SK-N-SH treated with all-trans-retinoic acid at 6 μM for 48 hours (cell line): ENCODE results near the gene SAMD8.

Source experiments
- ATAC-seq: fragments of 200-7000 bp; cut with Tn5 transposase; 3 replicates; pipeline ENCODE4 v1.9.1; 2020; ENCODE audit warnings: mild to moderate bottlenecking, moderate library complexity
- ARNTL ChIP-seq: fragments of 450-650 bp; formaldehyde crosslinking; IDR thresholded peaks from 2 replicates; pipeline ENCODE4 v1.5.0; 2020; ENCODE audit warnings: low read depth, mild to moderate bottlenecking, moderate library complexity, borderline replicate concordance
- BACH2 ChIP-seq: fragments of 250-450 bp; sonication (Bioruptor Pico); IDR thresholded peaks from 2 replicates; pipeline ENCODE4 v1.9.0; 2021; ENCODE audit warnings: mild to moderate bottlenecking, borderline replicate concordance
- CSDC2 ChIP-seq: fragments of 250-450 bp; sonication (Bioruptor Pico); IDR thresholded peaks from 2 replicates; pipeline ENCODE4 v1.5.0; 2020; ENCODE audit warnings: mild to moderate bottlenecking, moderate library complexity
- ESRRG ChIP-seq: fragments of 250-450 bp; sonication (Bioruptor Pico); IDR thresholded peaks from 2 replicates; pipeline ENCODE4 v1.6.1; 2021; ENCODE audit warnings: mild to moderate bottlenecking
- GLIS3 ChIP-seq: fragments of 250-450 bp; sonication (Bioruptor Pico); IDR thresholded peaks from 2 replicates; pipeline ENCODE4 v1.5.0; 2020; ENCODE audit warnings: mild to moderate bottlenecking, moderate library complexity
- ISL1 ChIP-seq: fragments of 250-450 bp; sonication (Bioruptor Pico); IDR thresholded peaks from 2 replicates; pipeline ENCODE4 v2.1.2; 2022; ENCODE audit warnings: mild to moderate bottlenecking, moderate library complexity
- PPARA ChIP-seq: fragments of 250-450 bp; sonication (Bioruptor Pico); IDR thresholded peaks from 2 replicates; pipeline ENCODE4 v1.5.0; 2020; ENCODE audit warnings: mild to moderate bottlenecking, borderline replicate concordance
- RARB ChIP-seq: fragments of 250-450 bp; sonication (Bioruptor Pico); IDR thresholded peaks from 2 replicates; pipeline ENCODE4 v1.8.0; 2021; ENCODE audit warnings: mild to moderate bottlenecking, moderate library complexity
- SNAI2 ChIP-seq: fragments of 250-450 bp; sonication (Bioruptor Pico); IDR thresholded peaks from 2 replicates; pipeline ENCODE4 v1.5.0; 2020; ENCODE audit warnings: mild to moderate bottlenecking, moderate library complexity
- TCF4 ChIP-seq: fragments of 250-450 bp; sonication (Bioruptor Pico); IDR thresholded peaks from 2 replicates; pipeline ENCODE4 v1.8.0; 2021; ENCODE audit warnings: mild to moderate bottlenecking, moderate library complexity, borderline replicate concordance
- TOX ChIP-seq: fragments of 250-450 bp; sonication (Bioruptor Pico); IDR thresholded peaks from 2 replicates; pipeline ENCODE4 v1.8.0; 2021; ENCODE audit warnings: mild to moderate bottlenecking, moderate library complexity, borderline replicate concordance
- ZC3H10 ChIP-seq: fragments of 250-450 bp; sonication (Bioruptor Pico); IDR thresholded peaks from 2 replicates; pipeline ENCODE4 v1.5.1; 2021; ENCODE audit warnings: mild to moderate bottlenecking, moderate library complexity
- ZFP3 ChIP-seq: fragments of 250-450 bp; sonication (Bioruptor Pico); IDR thresholded peaks from 2 replicates; pipeline ENCODE4 v1.5.0; 2020; ENCODE audit warnings: mild to moderate bottlenecking, moderate library complexity
- ZFP30 ChIP-seq: fragments of 450-650 bp; formaldehyde crosslinking; IDR thresholded peaks from 2 replicates; pipeline ENCODE4 v1.5.0; 2022; ENCODE audit warnings: mild to moderate bottlenecking, moderate library complexity
- ZNF565 ChIP-seq: fragments of 450-650 bp; formaldehyde crosslinking; conservative IDR thresholded peaks from 2 replicates; pipeline ENCODE4 v1.5.0; 2020; ENCODE audit warnings: low read depth, mild to moderate bottlenecking, moderate library complexity
- ZNF70 ChIP-seq: fragments of 450-650 bp; formaldehyde crosslinking; IDR thresholded peaks from 2 replicates; pipeline ENCODE4 v1.5.0; 2020; ENCODE audit warnings: mild to moderate bottlenecking, moderate library complexity
- ZNF8 ChIP-seq: fragments of 450-650 bp; formaldehyde crosslinking; IDR thresholded peaks from 2 replicates; pipeline ENCODE4 v1.5.0; 2020; ENCODE audit warnings: mild to moderate bottlenecking, moderate library complexity
- TF ChIP-seq, protein P1 (sequence below): fragments of 250-450 bp; sonication (Bioruptor Pico); IDR thresholded peaks from 2 replicates; pipeline ENCODE4 v1.8.0; 2020; ENCODE audit warnings: mild to moderate bottlenecking, moderate library complexity, borderline replicate concordance
- TF ChIP-seq, protein P2 (sequence below): fragments of 250-450 bp; sonication (Bioruptor Pico); IDR thresholded peaks from 2 replicates; pipeline ENCODE4 v1.5.1; 2021; ENCODE audit warnings: mild to moderate bottlenecking, moderate library complexity
- TF ChIP-seq, protein P3 (sequence below): fragments of 250-450 bp; sonication (Bioruptor Pico); IDR thresholded peaks from 2 replicates; pipeline ENCODE4 v1.5.0; 2020; ENCODE audit warnings: mild to moderate bottlenecking, moderate library complexity
- TF ChIP-seq, protein P4 (sequence below): fragments of 250-450 bp; sonication (Bioruptor Pico); IDR thresholded peaks from 2 replicates; pipeline ENCODE4 v1.5.1; 2020; ENCODE audit warnings: low read depth, mild to moderate bottlenecking, moderate library complexity
- TF ChIP-seq, protein P5 (sequence below): fragments of 250-450 bp; sonication (Bioruptor Pico); IDR thresholded peaks from 2 replicates; pipeline ENCODE4 v1.8.0; 2021; ENCODE audit warnings: low read depth, mild to moderate bottlenecking, moderate library complexity, borderline replicate concordance

The SAMD8 gene

DNA sequence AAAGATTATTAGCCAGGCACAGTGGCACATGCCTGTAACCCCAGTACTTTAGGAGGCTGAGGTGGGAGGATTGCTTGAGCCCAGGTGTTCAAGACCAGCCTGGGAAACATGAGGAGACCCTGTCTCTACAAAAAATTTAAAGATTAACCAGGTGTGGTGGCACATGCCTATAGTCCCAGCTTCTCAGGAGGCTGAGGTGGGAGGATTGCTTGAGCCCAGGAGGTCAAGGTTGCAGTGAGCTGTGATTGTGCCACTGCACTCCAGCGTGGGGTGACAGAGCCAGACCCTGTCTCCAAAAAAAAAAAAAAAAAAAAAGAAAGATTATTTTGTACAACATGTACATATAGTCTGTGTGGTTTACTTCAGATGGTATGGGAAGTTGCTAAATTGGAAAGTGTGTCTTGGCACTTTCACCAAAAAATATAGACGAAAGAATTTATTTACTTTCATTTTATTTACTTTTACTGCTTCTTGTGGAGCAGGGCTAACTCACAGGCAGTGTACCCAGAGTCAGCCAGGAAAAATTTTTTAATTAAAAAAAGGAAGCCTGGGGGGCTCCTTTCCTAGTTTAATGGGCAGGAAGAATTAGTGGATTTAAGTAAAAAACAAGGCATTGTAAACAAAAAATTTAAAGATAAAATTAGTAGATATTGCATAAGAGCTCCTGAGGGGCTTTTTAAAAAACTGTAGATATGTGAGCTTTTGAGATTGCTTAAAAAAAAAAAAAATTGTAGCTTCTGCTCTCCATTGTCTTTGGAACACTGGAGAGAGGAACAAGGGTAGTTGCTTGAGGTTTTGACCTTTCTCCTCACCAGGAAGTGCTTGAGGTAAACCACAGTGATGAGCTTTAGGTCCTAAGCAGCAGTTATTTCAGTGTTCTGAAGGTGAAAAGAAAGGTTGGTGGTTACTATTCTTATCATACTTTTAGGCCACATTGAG is 54.5 kb downstream of the SAMD8 start:
- ATAC-seq, result no peak
- TF ChIP-seq ARNTL (CRISPR knock-in tag), result no peak
- no peak for TF ChIP-seq BACH2
- TF ChIP-seq ZC3H10, result no peak
- TF ChIP-seq PPARA (CRISPR knock-in tag), result no peak
- TF ChIP-seq, protein P1, sequence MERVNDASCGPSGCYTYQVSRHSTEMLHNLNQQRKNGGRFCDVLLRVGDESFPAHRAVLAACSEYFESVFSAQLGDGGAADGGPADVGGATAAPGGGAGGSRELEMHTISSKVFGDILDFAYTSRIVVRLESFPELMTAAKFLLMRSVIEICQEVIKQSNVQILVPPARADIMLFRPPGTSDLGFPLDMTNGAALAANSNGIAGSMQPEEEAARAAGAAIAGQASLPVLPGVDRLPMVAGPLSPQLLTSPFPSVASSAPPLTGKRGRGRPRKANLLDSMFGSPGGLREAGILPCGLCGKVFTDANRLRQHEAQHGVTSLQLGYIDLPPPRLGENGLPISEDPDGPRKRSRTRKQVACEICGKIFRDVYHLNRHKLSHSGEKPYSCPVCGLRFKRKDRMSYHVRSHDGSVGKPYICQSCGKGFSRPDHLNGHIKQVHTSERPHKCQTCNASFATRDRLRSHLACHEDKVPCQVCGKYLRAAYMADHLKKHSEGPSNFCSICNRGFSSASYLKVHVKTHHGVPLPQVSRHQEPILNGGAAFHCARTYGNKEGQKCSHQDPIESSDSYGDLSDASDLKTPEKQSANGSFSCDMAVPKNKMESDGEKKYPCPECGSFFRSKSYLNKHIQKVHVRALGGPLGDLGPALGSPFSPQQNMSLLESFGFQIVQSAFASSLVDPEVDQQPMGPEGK (CRISPR knock-in tag), result no peak
- TF ChIP-seq TOX (CRISPR knock-in tag), result no peak
- TF ChIP-seq, protein P2, sequence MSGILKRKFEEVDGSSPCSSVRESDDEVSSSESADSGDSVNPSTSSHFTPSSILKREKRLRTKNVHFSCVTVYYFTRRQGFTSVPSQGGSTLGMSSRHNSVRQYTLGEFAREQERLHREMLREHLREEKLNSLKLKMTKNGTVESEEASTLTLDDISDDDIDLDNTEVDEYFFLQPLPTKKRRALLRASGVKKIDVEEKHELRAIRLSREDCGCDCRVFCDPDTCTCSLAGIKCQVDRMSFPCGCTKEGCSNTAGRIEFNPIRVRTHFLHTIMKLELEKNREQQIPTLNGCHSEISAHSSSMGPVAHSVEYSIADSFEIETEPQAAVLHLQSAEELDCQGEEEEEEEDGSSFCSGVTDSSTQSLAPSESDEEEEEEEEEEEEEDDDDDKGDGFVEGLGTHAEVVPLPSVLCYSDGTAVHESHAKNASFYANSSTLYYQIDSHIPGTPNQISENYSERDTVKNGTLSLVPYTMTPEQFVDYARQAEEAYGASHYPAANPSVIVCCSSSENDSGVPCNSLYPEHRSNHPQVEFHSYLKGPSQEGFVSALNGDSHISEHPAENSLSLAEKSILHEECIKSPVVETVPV (CRISPR knock-in tag), result no peak
- TF ChIP-seq ZFP3, result no peak
- no peak for TF ChIP-seq GLIS3 (CRISPR knock-in tag)
- no peak for TF ChIP-seq RARB (CRISPR knock-in tag)
- TF ChIP-seq, protein P3, sequence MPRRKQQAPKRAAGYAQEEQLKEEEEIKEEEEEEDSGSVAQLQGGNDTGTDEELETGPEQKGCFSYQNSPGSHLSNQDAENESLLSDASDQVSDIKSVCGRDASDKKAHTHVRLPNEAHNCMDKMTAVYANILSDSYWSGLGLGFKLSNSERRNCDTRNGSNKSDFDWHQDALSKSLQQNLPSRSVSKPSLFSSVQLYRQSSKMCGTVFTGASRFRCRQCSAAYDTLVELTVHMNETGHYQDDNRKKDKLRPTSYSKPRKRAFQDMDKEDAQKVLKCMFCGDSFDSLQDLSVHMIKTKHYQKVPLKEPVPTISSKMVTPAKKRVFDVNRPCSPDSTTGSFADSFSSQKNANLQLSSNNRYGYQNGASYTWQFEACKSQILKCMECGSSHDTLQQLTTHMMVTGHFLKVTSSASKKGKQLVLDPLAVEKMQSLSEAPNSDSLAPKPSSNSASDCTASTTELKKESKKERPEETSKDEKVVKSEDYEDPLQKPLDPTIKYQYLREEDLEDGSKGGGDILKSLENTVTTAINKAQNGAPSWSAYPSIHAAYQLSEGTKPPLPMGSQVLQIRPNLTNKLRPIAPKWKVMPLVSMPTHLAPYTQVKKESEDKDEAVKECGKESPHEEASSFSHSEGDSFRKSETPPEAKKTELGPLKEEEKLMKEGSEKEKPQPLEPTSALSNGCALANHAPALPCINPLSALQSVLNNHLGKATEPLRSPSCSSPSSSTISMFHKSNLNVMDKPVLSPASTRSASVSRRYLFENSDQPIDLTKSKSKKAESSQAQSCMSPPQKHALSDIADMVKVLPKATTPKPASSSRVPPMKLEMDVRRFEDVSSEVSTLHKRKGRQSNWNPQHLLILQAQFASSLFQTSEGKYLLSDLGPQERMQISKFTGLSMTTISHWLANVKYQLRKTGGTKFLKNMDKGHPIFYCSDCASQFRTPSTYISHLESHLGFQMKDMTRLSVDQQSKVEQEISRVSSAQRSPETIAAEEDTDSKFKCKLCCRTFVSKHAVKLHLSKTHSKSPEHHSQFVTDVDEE (CRISPR knock-in tag), result no peak
- no peak for TF ChIP-seq ISL1
- TF ChIP-seq ZNF8 (CRISPR knock-in tag), result no peak
- no peak for TF ChIP-seq TCF4 (CRISPR knock-in tag)

DNA sequence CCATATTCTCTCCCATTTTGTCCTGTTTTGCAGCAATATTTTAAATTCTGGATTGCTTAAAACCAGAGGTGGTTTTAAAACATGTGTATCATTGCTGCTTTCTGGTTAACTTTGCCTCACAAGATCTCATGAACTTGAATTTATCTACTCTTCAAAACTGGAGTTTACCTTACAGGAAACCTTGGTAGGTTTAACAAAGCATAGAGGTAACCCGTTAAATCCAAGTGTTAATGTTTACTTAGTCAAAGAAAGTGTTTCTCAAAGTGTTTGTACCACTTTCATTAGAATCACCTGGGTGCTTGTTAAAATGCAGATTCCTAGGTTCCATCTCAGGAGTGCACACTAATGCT is 55.1 kb downstream of the SAMD8 start:
- TF ChIP-seq ZFP3, result no peak
- TF ChIP-seq, protein P3 (CRISPR knock-in tag), result no peak
- TF ChIP-seq TOX (CRISPR knock-in tag), result no peak
- TF ChIP-seq, protein P4, sequence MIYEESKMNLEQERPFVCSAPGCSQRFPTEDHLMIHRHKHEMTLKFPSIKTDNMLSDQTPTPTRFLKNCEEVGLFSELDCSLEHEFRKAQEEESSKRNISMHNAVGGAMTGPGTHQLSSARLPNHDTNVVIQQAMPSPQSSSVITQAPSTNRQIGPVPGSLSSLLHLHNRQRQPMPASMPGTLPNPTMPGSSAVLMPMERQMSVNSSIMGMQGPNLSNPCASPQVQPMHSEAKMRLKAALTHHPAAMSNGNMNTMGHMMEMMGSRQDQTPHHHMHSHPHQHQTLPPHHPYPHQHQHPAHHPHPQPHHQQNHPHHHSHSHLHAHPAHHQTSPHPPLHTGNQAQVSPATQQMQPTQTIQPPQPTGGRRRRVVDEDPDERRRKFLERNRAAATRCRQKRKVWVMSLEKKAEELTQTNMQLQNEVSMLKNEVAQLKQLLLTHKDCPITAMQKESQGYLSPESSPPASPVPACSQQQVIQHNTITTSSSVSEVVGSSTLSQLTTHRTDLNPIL (CRISPR knock-in tag), result no peak
- no peak for TF ChIP-seq ZNF70 (CRISPR knock-in tag)
- TF ChIP-seq ZNF8 (CRISPR knock-in tag), result no peak
- TF ChIP-seq ZNF565 (CRISPR knock-in tag), result no peak
- TF ChIP-seq ISL1, result no peak
- TF ChIP-seq ZC3H10, result no peak
- no peak for TF ChIP-seq CSDC2
- TF ChIP-seq, protein P2 (CRISPR knock-in tag), result no peak
- TF ChIP-seq BACH2, result no peak
- TF ChIP-seq, protein P1 (CRISPR knock-in tag), result no peak
- no peak for TF ChIP-seq SNAI2 (CRISPR knock-in tag)
- TF ChIP-seq RARB (CRISPR knock-in tag), result no peak
- no peak for TF ChIP-seq ESRRG (CRISPR knock-in tag)
- TF ChIP-seq ZFP30 (CRISPR knock-in tag), result no peak
- no peak for TF ChIP-seq GLIS3 (CRISPR knock-in tag)
- no peak for TF ChIP-seq TCF4 (CRISPR knock-in tag)
- TF ChIP-seq, protein P5, sequence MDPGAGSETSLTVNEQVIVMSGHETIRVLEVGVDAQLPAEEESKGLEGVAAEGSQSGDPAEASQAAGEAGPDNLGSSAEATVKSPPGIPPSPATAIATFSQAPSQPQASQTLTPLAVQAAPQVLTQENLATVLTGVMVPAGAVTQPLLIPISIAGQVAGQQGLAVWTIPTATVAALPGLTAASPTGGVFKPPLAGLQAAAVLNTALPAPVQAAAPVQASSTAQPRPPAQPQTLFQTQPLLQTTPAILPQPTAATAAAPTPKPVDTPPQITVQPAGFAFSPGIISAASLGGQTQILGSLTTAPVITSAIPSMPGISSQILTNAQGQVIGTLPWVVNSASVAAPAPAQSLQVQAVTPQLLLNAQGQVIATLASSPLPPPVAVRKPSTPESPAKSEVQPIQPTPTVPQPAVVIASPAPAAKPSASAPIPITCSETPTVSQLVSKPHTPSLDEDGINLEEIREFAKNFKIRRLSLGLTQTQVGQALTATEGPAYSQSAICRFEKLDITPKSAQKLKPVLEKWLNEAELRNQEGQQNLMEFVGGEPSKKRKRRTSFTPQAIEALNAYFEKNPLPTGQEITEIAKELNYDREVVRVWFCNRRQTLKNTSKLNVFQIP, result no peak
- no peak for ATAC-seq
